HFFc6 (cell line): Measurements from ENCODE around the gene NEXN. TPM values are rescaled to one million over a fixed set of nuclear protein-coding genes. Genes with fewer than 3 reads are reported as not detected.

Experiments
- DNase-seq: peaks from one replicate; pipeline ENCODE4 v3.0.0-alpha.2; 2018
- H3K27ac Mint-ChIP-seq: 2 replicates; pipeline ENCODE4 v1.8.0; 2020; ENCODE audit warnings: mild to moderate bottlenecking, mixed read lengths
- H3K27me3 Mint-ChIP-seq: 2 replicates; pipeline ENCODE4 v1.8.0; 2021; ENCODE audit warnings: mild to moderate bottlenecking, moderate library complexity, mixed read lengths; ENCODE audit not compliant: insufficient read depth
- H3K36me3 Mint-ChIP-seq: 2 replicates; pipeline ENCODE4 v1.8.0; 2021; ENCODE audit warnings: low read depth, mixed read lengths
- H3K4me1 Mint-ChIP-seq: 2 replicates; pipeline ENCODE4 v1.8.0; 2020; ENCODE audit warnings: low read depth, mixed read lengths
- H3K4me3 Mint-ChIP-seq: 2 replicates; pipeline ENCODE4 v1.8.0; 2020; ENCODE audit warnings: mild to moderate bottlenecking, moderate library complexity, mixed read lengths
- H3K9me3 Mint-ChIP-seq: 2 replicates; pipeline ENCODE4 v1.8.0; 2020; ENCODE audit warnings: mild to moderate bottlenecking, mixed read lengths
- total RNA-seq, 6 experiments: library from RNA; stranded (reverse); fragmentation: NEBNext Ultra II Directional; extraction: Animal tissue kit (Norgen Biotek cat#: 25700); gene quantifications; 2 replicates in 1 of 6; 3 replicates in 5 of 6; pipeline ENCODE4 v1.2.3, GENCODE V29; 2021
- TF ChIP-seq, protein P1 (sequence below): fragments of 200-600 bp; sonication (generic); IDR thresholded peaks from 2 replicates; pipeline ENCODE4 v1.5.0; 2021; ENCODE audit warnings: antibody characterized with exemption, mild to moderate bottlenecking

NEXN gene
- total RNA-seq, 6 experiments from 2014 or later, result 51.9 to 64.6 (median 56.5) TPM

GRCh38 chr1:77986810-77987209 lies 98.4 kb downstream of the NEXN start:
- Mint-ChIP-seq H3K27ac (no peak overlapping the region), H3K27me3 (no peaks in the 10 kb centered on the region), H3K4me3 (no peak overlapping the region), H3K36me3 (peaks cover 20% of the 10 kb centered on the region), H3K4me1 (peaks cover 77% of the 10 kb centered on the region), H3K9me3 (no peaks in the 10 kb centered on the region)
- no peak for DNase-seq
- TF ChIP-seq, protein P1, sequence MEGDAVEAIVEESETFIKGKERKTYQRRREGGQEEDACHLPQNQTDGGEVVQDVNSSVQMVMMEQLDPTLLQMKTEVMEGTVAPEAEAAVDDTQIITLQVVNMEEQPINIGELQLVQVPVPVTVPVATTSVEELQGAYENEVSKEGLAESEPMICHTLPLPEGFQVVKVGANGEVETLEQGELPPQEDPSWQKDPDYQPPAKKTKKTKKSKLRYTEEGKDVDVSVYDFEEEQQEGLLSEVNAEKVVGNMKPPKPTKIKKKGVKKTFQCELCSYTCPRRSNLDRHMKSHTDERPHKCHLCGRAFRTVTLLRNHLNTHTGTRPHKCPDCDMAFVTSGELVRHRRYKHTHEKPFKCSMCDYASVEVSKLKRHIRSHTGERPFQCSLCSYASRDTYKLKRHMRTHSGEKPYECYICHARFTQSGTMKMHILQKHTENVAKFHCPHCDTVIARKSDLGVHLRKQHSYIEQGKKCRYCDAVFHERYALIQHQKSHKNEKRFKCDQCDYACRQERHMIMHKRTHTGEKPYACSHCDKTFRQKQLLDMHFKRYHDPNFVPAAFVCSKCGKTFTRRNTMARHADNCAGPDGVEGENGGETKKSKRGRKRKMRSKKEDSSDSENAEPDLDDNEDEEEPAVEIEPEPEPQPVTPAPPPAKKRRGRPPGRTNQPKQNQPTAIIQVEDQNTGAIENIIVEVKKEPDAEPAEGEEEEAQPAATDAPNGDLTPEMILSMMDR, result no peak

DNA sequence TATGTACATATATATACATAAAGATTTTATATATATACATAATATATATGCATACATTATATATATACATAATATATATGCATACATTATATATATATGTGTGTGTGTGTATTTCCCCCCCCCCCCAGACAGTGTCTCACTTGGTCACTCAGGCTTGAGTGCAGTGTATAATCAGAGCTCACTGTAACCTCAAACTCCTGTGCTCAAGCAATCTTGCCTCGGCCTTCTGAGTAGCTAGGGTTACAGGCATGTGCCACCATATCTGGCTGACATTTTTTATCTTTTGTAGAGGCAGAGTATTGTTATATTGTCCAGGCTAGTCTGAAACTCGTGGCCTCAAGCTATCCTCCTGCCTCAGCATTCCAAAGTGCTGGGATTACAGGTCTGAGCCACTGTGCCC lies 99.5 kb downstream of the NEXN start:
- TF ChIP-seq, protein P1, result no peak
- DNase-seq, result no peak
- Mint-ChIP-seq H3K4me3 (no peak overlapping the region), H3K27ac (no peak overlapping the region; the same call in 1 of the 2 replicates), H3K4me1 (peaks cover 74% of the 10 kb centered on the region), H3K27me3 (no peaks in the 10 kb centered on the region), H3K36me3 (peaks cover 20% of the 10 kb centered on the region), H3K9me3 (no peaks in the 10 kb centered on the region)

DNA sequence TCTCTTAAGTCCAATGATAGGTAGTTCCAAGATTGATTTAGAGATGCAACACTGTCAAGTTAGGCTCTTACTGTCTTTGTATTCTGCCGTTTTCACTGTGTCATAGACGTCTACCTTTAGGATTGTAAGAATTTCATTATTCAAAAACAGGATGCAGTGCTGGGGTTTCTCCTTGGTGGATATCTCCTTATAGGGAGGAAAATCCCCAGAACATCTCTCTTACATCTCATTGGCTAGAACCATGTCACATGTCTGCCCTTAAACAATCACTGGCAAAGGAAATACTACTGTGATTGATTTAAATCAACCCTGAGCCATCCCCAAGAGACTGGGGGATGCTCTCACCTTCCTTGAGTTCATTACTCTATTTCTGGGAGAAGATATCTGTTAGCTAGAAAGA lies 101.3 kb downstream of the NEXN start:
- no peak overlapping the region for H3K27ac Mint-ChIP-seq
- TF ChIP-seq, protein P1, result no peak
- no peak overlapping the region for H3K4me3 Mint-ChIP-seq
- H3K4me1 Mint-ChIP-seq, result peaks cover 60% of the 10 kb centered on the region
- no peaks in the 10 kb centered on the region for H3K27me3 Mint-ChIP-seq
- no peak for DNase-seq
- no peaks in the 10 kb centered on the region for H3K9me3 Mint-ChIP-seq
- peaks cover 24% of the 10 kb centered on the region for H3K36me3 Mint-ChIP-seq

DNA sequence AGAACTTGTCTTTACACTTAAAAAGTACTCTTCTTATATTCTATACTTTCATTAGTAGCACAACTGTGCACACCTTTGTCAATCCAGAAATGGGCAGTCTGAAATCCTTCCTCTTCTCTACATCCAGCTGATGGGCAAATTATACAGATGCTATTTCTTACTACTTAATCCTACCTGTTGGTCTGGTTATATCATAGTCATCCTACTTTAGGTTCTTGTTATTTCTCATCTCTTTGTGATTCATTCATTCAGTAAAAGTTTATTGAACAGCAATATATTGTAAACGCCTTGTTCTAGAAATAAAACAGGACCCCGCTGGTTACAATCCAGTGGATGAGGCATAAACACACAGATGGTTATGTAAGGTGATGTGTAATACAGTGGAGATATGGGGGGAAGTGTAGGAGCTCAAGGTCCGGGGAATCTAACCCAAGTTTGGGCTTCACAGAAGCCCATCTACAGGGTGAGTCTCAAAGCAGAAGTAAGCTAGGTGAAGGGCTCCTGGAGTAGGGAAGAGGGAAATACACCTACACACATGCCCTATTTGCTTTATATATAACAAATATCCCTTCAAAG lies 102.3 kb downstream of the NEXN start:
- peaks cover 51% of the 10 kb centered on the region for H3K4me1 Mint-ChIP-seq
- H3K9me3 Mint-ChIP-seq, result no peaks in the 10 kb centered on the region
- no peak for DNase-seq
- no peak overlapping the region for H3K27ac Mint-ChIP-seq
- no peaks in the 10 kb centered on the region for H3K27me3 Mint-ChIP-seq
- TF ChIP-seq, protein P1, result no peak
- H3K4me3 Mint-ChIP-seq, result no peak overlapping the region
- peaks cover 24% of the 10 kb centered on the region for H3K36me3 Mint-ChIP-seq

DNA sequence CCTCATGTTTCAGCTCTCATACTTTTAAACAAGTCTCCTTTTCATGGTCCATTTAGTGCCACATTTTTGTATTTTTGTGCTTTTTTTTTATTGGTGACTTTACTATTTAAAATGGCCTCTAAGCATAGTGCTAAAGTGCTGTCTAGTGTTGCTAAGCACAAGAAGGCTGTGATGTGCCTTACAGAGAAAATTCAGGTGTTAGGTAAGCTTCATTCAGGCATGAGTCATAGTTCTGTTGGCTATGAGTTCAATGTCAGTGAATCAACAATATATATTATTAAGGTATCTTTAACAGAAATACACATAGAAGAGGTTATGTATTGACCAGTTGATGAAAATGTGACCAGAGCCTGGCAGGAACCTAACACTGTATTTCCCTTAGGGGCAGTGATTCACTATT lies 103.2 kb downstream of the NEXN start:
- peaks cover 24% of the 10 kb centered on the region for H3K36me3 Mint-ChIP-seq
- no peaks in the 10 kb centered on the region for H3K27me3 Mint-ChIP-seq
- TF ChIP-seq, protein P1, result no peak
- H3K4me1 Mint-ChIP-seq, result peaks cover 42% of the 10 kb centered on the region
- no peak overlapping the region for H3K27ac Mint-ChIP-seq
- H3K9me3 Mint-ChIP-seq, result no peaks in the 10 kb centered on the region
- no peak for DNase-seq
- H3K4me3 Mint-ChIP-seq, result no peak overlapping the region

Other genes starting within 250 kb of the NEXN start
- gene ZZZ3, start 206.0 kb upstream of the NEXN start, total RNA-seq, result 10 to 100 TPM; 41.8 to 47.8 (median 46.0) TPM
- 10 to 100 TPM; 44.0 to 55.6 (median 50.5) TPM for gene USP33, start 128.8 kb upstream of the NEXN start, total RNA-seq
- gene MIGA1, start 109.0 kb upstream of the NEXN start, total RNA-seq, result 10 to 100 TPM; 17.8 to 23.4 (median 21.4) TPM
- 100 to 1,000 TPM in 5 of 6 experiments, 10 to 100 TPM in 1; 94.7 to 125 (median 119) TPM for gene FUBP1, start 90.4 kb downstream of the NEXN start, total RNA-seq
- 100 to 1,000 TPM in 3 of 6 experiments, 10 to 100 TPM in 3; 89.6 to 245 (median 99.0) TPM for gene DNAJB4, start 116.3 kb downstream of the NEXN start, total RNA-seq
- gene GIPC2, start 157.3 kb downstream of the NEXN start, total RNA-seq, result under 1 TPM; 0.17 to 1.00 (median 0.26) TPM